GM23338 (cell line): ENCODE data around the gene AKAP13. TPM values are rescaled to one million over a fixed set of nuclear protein-coding genes. Genes with fewer than 3 reads are reported as not detected.

Source experiments
- ATAC-seq: fragments of 200-7000 bp; cut with Tn5 transposase; 3 replicates; pipeline ENCODE4 v1.9.1; 2020
- DNase-seq: peaks from one replicate; pipeline ENCODE4 v3.0.0-alpha.2; 2015; ENCODE audit warnings: low spot score
- H2AFZ ChIP-seq: fragments of 200-600 bp; sonication (generic); 2 replicates; pipeline ENCODE4 v1.8.0; 2016; ENCODE audit warnings: antibody characterized with exemption, mild to moderate bottlenecking, moderate library complexity
- H3F3A ChIP-seq: fragments of 200-600 bp; sonication (generic); replicated peaks from 2 replicates; pipeline ENCODE4 v1.8.0; 2017; ENCODE audit warnings: antibody characterized with exemption, mixed run types, low read depth
- H3K27ac ChIP-seq: fragments of 200-600 bp; sonication (generic); 2 replicates; pipeline ENCODE4 v1.6.1; 2016; ENCODE audit warnings: low read depth
- H3K27me3 ChIP-seq: fragments of 200-600 bp; sonication (generic); 2 replicates; pipeline ENCODE4 v1.8.0; 2016; ENCODE audit warnings: mild to moderate bottlenecking, mixed run types, moderate library complexity; ENCODE audit not compliant: insufficient read depth
- H3K36me3 ChIP-seq: fragments of 200-600 bp; sonication (generic); 2 replicates; pipeline ENCODE4 v1.8.0; 2016; ENCODE audit warnings: mild to moderate bottlenecking; ENCODE audit not compliant: insufficient read depth
- H3K4me1 ChIP-seq: fragments of 200-600 bp; sonication (generic); 2 replicates; pipeline ENCODE4 v1.8.0; 2016; ENCODE audit warnings: mild to moderate bottlenecking, moderate library complexity; ENCODE audit not compliant: insufficient read depth
- H3K4me2 ChIP-seq: fragments of 200-600 bp; sonication (generic); 2 replicates; pipeline ENCODE4 v1.7.1; 2017; ENCODE audit warnings: mixed run types
- H3K4me3 ChIP-seq: fragments of 200-600 bp; sonication (generic); 2 replicates; pipeline ENCODE4 v1.6.1; 2016; ENCODE audit warnings: mixed run types
- H3K79me2 ChIP-seq: fragments of 200-600 bp; sonication (generic); replicated peaks from 2 replicates; pipeline ENCODE4 v1.8.0; 2017; ENCODE audit warnings: mild to moderate bottlenecking; ENCODE audit not compliant: insufficient read depth
- H3K9me2 ChIP-seq: fragments of 200-600 bp; sonication (generic); 2 replicates; pipeline ENCODE4 v1.8.0; 2017; ENCODE audit not compliant: insufficient read depth
- H4K20me1 ChIP-seq: fragments of 200-600 bp; sonication (generic); replicated peaks from 2 replicates; pipeline ENCODE4 v1.8.0; 2017; ENCODE audit warnings: mild to moderate bottlenecking; ENCODE audit not compliant: insufficient read depth
- H3K27ac Mint-ChIP-seq: 2 replicates; pipeline ENCODE4 v1.8.0; 2020; ENCODE audit warnings: inconsistent platforms, mild to moderate bottlenecking, moderate library complexity, mixed read lengths
- H3K27me3 Mint-ChIP-seq: 3 replicates; pipeline ENCODE4 v1.8.0; 2022; ENCODE audit warnings: low read depth, mild to moderate bottlenecking, moderate library complexity, mixed read lengths, inconsistent platforms; ENCODE audit not compliant: insufficient read depth, poor library complexity
- H3K36me3 Mint-ChIP-seq: 3 replicates; pipeline ENCODE4 v1.8.0; 2021; ENCODE audit warnings: low read depth, mild to moderate bottlenecking, inconsistent platforms, moderate library complexity, mixed read lengths
- H3K4me1 Mint-ChIP-seq: 3 replicates; pipeline ENCODE4 v1.8.0; 2020; ENCODE audit warnings: mild to moderate bottlenecking, inconsistent platforms, mixed read lengths
- H3K4me3 Mint-ChIP-seq: 3 replicates; pipeline ENCODE4 v1.8.0; 2021; ENCODE audit warnings: moderate library complexity, mild to moderate bottlenecking, inconsistent platforms, mixed read lengths
- H3K9me3 Mint-ChIP-seq: 3 replicates; pipeline ENCODE4 v1.8.0; 2020; ENCODE audit warnings: moderate library complexity, mild to moderate bottlenecking, inconsistent platforms, mixed read lengths
- CREB1 ChIP-seq: fragments of 250-450 bp; sonication (Bioruptor Pico); IDR thresholded peaks from 2 replicates; pipeline ENCODE4 v1.5.0; 2020; ENCODE audit warnings: low read depth, mild to moderate bottlenecking, moderate library complexity
- CTCF ChIP-seq, 2 experiments: fragments of 200-600 bp in 1 of 2; sonication (generic) in 1 of 2; conservative IDR thresholded peaks; 2 replicates each; pipeline versions ENCODE4 v1.5.1 to v1.6.1; 2016 to 2017; ENCODE audit warnings: antibody characterized with exemption in 2 of 2, low read depth in 2 of 2, mild to moderate bottlenecking in 2 of 2, moderate library complexity in 1 of 2
- ETS1 ChIP-seq: IDR thresholded peaks from 2 replicates; pipeline ENCODE4 v1.6.1; 2016; ENCODE audit warnings: antibody characterized with exemption
- EZH2 ChIP-seq: fragments of 200-600 bp; sonication (generic); IDR thresholded peaks from one replicate; pipeline ENCODE4 v1.8.0; 2017; ENCODE audit warnings: antibody characterized with exemption, mild to moderate bottlenecking, low read depth; ENCODE audit not compliant: unreplicated experiment
- EZH2phosphoT487 ChIP-seq: fragments of 200-600 bp; sonication (generic); IDR thresholded peaks from one replicate; pipeline ENCODE4 v1.8.1; 2018; ENCODE audit warnings: antibody characterized with exemption; ENCODE audit not compliant: unreplicated experiment
- JUNB ChIP-seq: IDR thresholded peaks from one replicate; pipeline ENCODE4 v1.6.1; 2016; ENCODE audit warnings: antibody characterized with exemption; ENCODE audit not compliant: unreplicated experiment
- NANOG ChIP-seq: IDR thresholded peaks from 2 replicates; pipeline ENCODE4 v1.6.1; 2016; ENCODE audit warnings: antibody characterized with exemption, borderline replicate concordance
- POLR2AphosphoS5 ChIP-seq: IDR thresholded peaks from 2 replicates; pipeline ENCODE4 v1.6.1; 2016; ENCODE audit warnings: antibody characterized with exemption, low read depth
- REST ChIP-seq: IDR thresholded peaks from one replicate; pipeline ENCODE4 v1.6.1; 2018; ENCODE audit warnings: antibody characterized with exemption; ENCODE audit not compliant: unreplicated experiment
- STAT1 ChIP-seq: IDR thresholded peaks from one replicate; pipeline ENCODE4 v1.6.1; 2016; ENCODE audit warnings: antibody characterized with exemption; ENCODE audit not compliant: unreplicated experiment
- ZNF114 ChIP-seq: fragments of 250-450 bp; sonication (Bioruptor Pico); IDR thresholded peaks from 2 replicates; pipeline ENCODE4 v1.5.0; 2020; ENCODE audit warnings: mild to moderate bottlenecking, moderate library complexity
- ZNF331 ChIP-seq: fragments of 250-450 bp; sonication (Bioruptor Pico); IDR thresholded peaks from 2 replicates; pipeline ENCODE4 v1.5.0; 2020; ENCODE audit warnings: low read depth, mild to moderate bottlenecking, moderate library complexity
- ZNF462 ChIP-seq: fragments of 250-450 bp; sonication (Bioruptor Pico); IDR thresholded peaks from 2 replicates; pipeline ENCODE4 v1.5.0; 2020; ENCODE audit warnings: mild to moderate bottlenecking, moderate library complexity
- polyA plus RNA-seq: library from polyadenylated mRNA; unstranded; fragments of >200 nt; fragmentation: Nextera tagmentation; extraction: Ambion mirVana; gene quantifications from 2 replicates; pipeline ENCODE4 v1.2.1, GENCODE V29; 2016
- total RNA-seq: library from RNA; depleted of rRNA; stranded (reverse); fragments of >200 nt; shearing (Covaris generic); gene quantifications from 2 replicates; pipeline ENCODE4 v1.2.3, GENCODE V29; 2014

The AKAP13 gene
- total and polyA plus RNA-seq, 2 experiments from 2014 or later = 46.2 to 60.7 TPM

GRCh38 chr15:85704066-85704465 lies 323.7 kb downstream of the AKAP13 start:
- Histone ChIP-seq H3K9me2 (no peaks in the 10 kb centered on the region), H3K27me3 (no peaks in the 10 kb centered on the region), H3F3A (no peaks in the 10 kb centered on the region), H3K4me1 (peaks cover 6% of the 10 kb centered on the region), H3K4me2 (no peak overlapping the region), H2AFZ (no peak overlapping the region), H4K20me1 (no peaks in the 10 kb centered on the region), H3K36me3 (no peaks in the 10 kb centered on the region), H3K79me2 (no peaks in the 10 kb centered on the region), H3K4me3 (no peak overlapping the region), H3K27ac (no peak overlapping the region)
- peaks cover 18% of the 10 kb centered on the region for H3K4me1 Mint-ChIP-seq
- no peak for TF ChIP-seq ZNF331 (CRISPR knock-in tag)
- no peak for TF ChIP-seq CREB1 (CRISPR knock-in tag)
- no peak for TF ChIP-seq REST
- no peak for TF ChIP-seq ETS1
- no peak for TF ChIP-seq STAT1
- TF ChIP-seq POLR2AphosphoS5 = no peak
- TF ChIP-seq EZH2phosphoT487 = no peak
- TF ChIP-seq EZH2 = no peak
- no peak for TF ChIP-seq ZNF114
- no peak for TF ChIP-seq CTCF (conservative IDR thresholded peaks at IDR 0.05; ENCODE audit: low read depth in 2 of 2)
- no peak for TF ChIP-seq NANOG
- TF ChIP-seq JUNB = no peak
- TF ChIP-seq ZNF462 (CRISPR knock-in tag) = no peak
- H3K27ac Mint-ChIP-seq = no peak overlapping the region
- no peak overlapping the region for H3K4me3 Mint-ChIP-seq
- peaks cover 2% of the 10 kb centered on the region for H3K27me3 Mint-ChIP-seq
- no peaks in the 10 kb centered on the region for H3K9me3 Mint-ChIP-seq
- H3K36me3 Mint-ChIP-seq = no peaks in the 10 kb centered on the region; the same call in 2 of the 3 replicates
- no peak for ATAC-seq
- no peak for DNase-seq
